Panc1 (cell line): ENCODE results near the gene WWTR1. TPM values are rescaled to one million over a fixed set of nuclear protein-coding genes. Genes with fewer than 3 reads are reported as not detected.

Source experiments
- ATAC-seq: fragments of 200-7000 bp; cut with Tn5 transposase; 2 replicates; pipeline ENCODE4 v1.9.1; 2020; ENCODE audit warnings: mild to moderate bottlenecking, moderate library complexity
- BruUV-seq: library from RNA; stranded (reverse); fragments of 400-500 nt; replicated peaks from 2 replicates; lab custom pipeline; 2021; lab: Mats Ljungman, UMichigan
- CTCF ChIA-PET: fragments of 300-600 bp; sonication (Branson Sonifier 250); formaldehyde crosslinking; loops from one replicate; lab custom pipeline; 2022; ENCODE audit warnings: antibody characterized with exemption; lab: Charles Lee
- POLR2A ChIA-PET: fragments of 300-600 bp; sonication (Branson Sonifier 250); formaldehyde crosslinking; loops from one replicate; lab custom pipeline; 2022; ENCODE audit warnings: antibody characterized with exemption; lab: Charles Lee
- DNase-seq: peaks from one replicate; pipeline ENCODE4 v3.0.0-alpha.2; 2010; ENCODE audit warnings: low read depth, low spot score
- H3K27ac ChIP-seq: 2 replicates; pipeline ENCODE4 v1.5.1; 2011; ENCODE audit warnings: mild to moderate bottlenecking, low read length, inconsistent platforms
- H3K27me3 ChIP-seq: fragments of 200-500 bp; sonication (Bioruptor generic); 2 replicates; pipeline ENCODE4 v1.6.0; 2014; ENCODE audit warnings: low read length, inconsistent platforms; ENCODE audit not compliant: control insufficient read depth, insufficient read depth
- H3K36me3 ChIP-seq: fragments of 200-500 bp; sonication (Bioruptor generic); 2 replicates; pipeline ENCODE4 v1.5.1; 2014; ENCODE audit warnings: inconsistent platforms, mild to moderate bottlenecking, low read length, moderate library complexity; ENCODE audit not compliant: control insufficient read depth, insufficient read depth
- H3K4me1 ChIP-seq: 2 replicates; pipeline ENCODE4 v1.5.1; 2011; ENCODE audit warnings: inconsistent platforms, mild to moderate bottlenecking, low read length, moderate library complexity; ENCODE audit not compliant: control insufficient read depth, insufficient read depth
- H3K4me3 ChIP-seq, 2 experiments: 2 replicates each; pipeline ENCODE4 v1.5.1; 2011 to 2012; ENCODE audit warnings: low read depth in 2 of 2, low read length in 2 of 2, mild to moderate bottlenecking in 2 of 2, inconsistent platforms in 1 of 2, moderate library complexity in 1 of 2
- H3K9me3 ChIP-seq: fragments of 200-500 bp; sonication (Bioruptor generic); 2 replicates; pipeline ENCODE4 v1.5.1; 2014; ENCODE audit warnings: low read depth, mild to moderate bottlenecking, inconsistent platforms, low read length, moderate library complexity; ENCODE audit not compliant: control insufficient read depth, insufficient read depth
- POLR2AphosphoS5 ChIP-seq: IDR thresholded peaks from 2 replicates; pipeline ENCODE4 v1.6.1; 2012; ENCODE audit warnings: mild to moderate bottlenecking, low read depth, low read length, moderate library complexity
- SIN3A ChIP-seq: IDR thresholded peaks from 2 replicates; pipeline ENCODE4 v1.6.1; 2012; ENCODE audit warnings: low read depth, mild to moderate bottlenecking, low read length, moderate library complexity, borderline replicate concordance; ENCODE audit not compliant: insufficient read depth
- TCF7L2 ChIP-seq: IDR thresholded peaks from 2 replicates; pipeline ENCODE4 v1.6.1; 2011; ENCODE audit warnings: mild to moderate bottlenecking, low read depth, low read length, inconsistent platforms
- in situ Hi-C: cut with HindIII; loops from 2 replicates; pipeline ENCODE4 v1.10.0; 2016; ENCODE audit warnings: low sequenced_read_pairs, low pct_unique_long_range_greater_than_20kb
- intact Hi-C: fragments of 100-400 bp; cut with micrococcal nuclease; formaldehyde crosslinking; loops from one replicate; pipeline ENCODE4 v1.10.0; 2022; ENCODE audit not compliant: unreplicated experiment
- total RNA-seq: library from RNA; stranded (reverse); gene quantifications from one replicate; pipeline ENCODE4 v1.2.1, GENCODE V29; 2021; ENCODE audit not compliant: unreplicated experiment
- TF ChIP-seq, protein P1 (sequence below), 2 experiments: IDR thresholded peaks; 2 replicates each; pipeline ENCODE4 v1.6.1; 2011 to 2012; ENCODE audit warnings: low read depth in 2 of 2, control low read depth in 1 of 2, low read length in 1 of 2, mild to moderate bottlenecking in 1 of 2, moderate library complexity in 1 of 2; ENCODE audit not compliant: insufficient read depth in 1 of 2
- TF ChIP-seq, protein P2 (sequence below): fragments of 450-650 bp; IDR thresholded peaks from 2 replicates; pipeline ENCODE4 v1.5.1; 2017; ENCODE audit warnings: mild to moderate bottlenecking

The WWTR1 gene
- total RNA-seq, 1 experiment from 2014 or later: 298 TPM

DNA sequence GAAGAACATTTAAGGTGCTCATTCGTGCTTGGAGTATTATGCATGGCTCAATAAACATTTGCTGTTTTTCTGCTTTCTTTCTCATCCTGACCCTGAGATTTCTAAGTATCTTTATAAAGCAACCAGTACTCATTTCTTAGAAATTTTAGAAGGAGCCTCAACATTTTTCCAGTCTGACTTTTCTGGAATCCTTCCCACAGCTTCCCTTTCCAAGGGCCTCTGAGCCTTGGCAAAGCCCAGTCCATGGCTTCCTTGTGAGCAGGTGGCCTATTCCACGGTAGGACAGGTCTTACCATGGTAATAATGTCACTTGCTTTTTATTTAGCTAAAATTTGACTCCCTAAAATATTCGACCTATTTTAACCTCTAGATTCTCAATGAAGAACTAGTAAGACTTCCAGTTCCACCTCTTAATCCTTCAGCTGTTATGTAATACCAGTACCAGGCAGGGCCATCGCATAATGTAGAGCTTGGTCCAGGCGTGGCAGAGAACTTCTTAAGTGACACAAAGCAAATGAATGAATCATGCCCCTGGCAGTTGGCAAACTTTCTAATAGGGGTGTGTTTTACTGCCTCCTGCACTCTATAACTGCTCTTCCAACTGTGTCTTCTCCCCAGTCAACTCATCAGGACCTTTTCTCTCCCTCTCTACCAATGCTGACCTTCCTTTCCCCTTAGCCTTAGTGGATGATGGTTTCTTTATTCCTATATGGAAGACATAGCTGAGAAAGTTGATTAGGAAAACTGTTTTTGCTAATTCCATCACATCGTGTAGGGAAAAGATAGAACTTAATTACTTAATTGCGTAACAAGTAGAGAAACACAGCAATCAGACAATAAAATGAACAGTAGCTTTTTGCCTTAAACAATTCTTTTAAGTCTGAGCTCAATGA lies 184.2 kb downstream of the WWTR1 start:
- POLR2A ChIA-PET: interaction anchor here (0.7 kb wide), 1 partner anchor 101 kb away, joined by 5 read pairs; no protein-coding TSS in a partner anchor
- ATAC-seq (peak; percentile 92), DNase-seq (peak; percentile 88)
- Histone ChIP-seq H3K27me3 (no peaks in the 10 kb centered on the region), H3K9me3 (no peaks in the 10 kb centered on the region), H3K4me1 (peaks cover 23% of the 10 kb centered on the region), H3K27ac (peak overlapping the region; percentile 68), H3K4me3 (no peak overlapping the region), H3K36me3 (no peaks in the 10 kb centered on the region)
- no peak for TF ChIP-seq TCF7L2
- TF ChIP-seq SIN3A: no peak
- TF ChIP-seq, protein P1, sequence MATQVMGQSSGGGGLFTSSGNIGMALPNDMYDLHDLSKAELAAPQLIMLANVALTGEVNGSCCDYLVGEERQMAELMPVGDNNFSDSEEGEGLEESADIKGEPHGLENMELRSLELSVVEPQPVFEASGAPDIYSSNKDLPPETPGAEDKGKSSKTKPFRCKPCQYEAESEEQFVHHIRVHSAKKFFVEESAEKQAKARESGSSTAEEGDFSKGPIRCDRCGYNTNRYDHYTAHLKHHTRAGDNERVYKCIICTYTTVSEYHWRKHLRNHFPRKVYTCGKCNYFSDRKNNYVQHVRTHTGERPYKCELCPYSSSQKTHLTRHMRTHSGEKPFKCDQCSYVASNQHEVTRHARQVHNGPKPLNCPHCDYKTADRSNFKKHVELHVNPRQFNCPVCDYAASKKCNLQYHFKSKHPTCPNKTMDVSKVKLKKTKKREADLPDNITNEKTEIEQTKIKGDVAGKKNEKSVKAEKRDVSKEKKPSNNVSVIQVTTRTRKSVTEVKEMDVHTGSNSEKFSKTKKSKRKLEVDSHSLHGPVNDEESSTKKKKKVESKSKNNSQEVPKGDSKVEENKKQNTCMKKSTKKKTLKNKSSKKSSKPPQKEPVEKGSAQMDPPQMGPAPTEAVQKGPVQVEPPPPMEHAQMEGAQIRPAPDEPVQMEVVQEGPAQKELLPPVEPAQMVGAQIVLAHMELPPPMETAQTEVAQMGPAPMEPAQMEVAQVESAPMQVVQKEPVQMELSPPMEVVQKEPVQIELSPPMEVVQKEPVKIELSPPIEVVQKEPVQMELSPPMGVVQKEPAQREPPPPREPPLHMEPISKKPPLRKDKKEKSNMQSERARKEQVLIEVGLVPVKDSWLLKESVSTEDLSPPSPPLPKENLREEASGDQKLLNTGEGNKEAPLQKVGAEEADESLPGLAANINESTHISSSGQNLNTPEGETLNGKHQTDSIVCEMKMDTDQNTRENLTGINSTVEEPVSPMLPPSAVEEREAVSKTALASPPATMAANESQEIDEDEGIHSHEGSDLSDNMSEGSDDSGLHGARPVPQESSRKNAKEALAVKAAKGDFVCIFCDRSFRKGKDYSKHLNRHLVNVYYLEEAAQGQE (IDR thresholded peaks at IDR 0.05; ENCODE audit: insufficient read depth in 1 of 2, low read depth in 2 of 2, low read length in 1 of 2): no peak
- TF ChIP-seq, protein P2, sequence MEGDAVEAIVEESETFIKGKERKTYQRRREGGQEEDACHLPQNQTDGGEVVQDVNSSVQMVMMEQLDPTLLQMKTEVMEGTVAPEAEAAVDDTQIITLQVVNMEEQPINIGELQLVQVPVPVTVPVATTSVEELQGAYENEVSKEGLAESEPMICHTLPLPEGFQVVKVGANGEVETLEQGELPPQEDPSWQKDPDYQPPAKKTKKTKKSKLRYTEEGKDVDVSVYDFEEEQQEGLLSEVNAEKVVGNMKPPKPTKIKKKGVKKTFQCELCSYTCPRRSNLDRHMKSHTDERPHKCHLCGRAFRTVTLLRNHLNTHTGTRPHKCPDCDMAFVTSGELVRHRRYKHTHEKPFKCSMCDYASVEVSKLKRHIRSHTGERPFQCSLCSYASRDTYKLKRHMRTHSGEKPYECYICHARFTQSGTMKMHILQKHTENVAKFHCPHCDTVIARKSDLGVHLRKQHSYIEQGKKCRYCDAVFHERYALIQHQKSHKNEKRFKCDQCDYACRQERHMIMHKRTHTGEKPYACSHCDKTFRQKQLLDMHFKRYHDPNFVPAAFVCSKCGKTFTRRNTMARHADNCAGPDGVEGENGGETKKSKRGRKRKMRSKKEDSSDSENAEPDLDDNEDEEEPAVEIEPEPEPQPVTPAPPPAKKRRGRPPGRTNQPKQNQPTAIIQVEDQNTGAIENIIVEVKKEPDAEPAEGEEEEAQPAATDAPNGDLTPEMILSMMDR: no peak
- no peak; the same call in 1 of the 2 replicates for TF ChIP-seq POLR2AphosphoS5
- intact Hi-C loops: no loop called here
- CTCF ChIA-PET: interaction anchor here (0.5 kb wide), 1 partner anchor 518 kb away, joined by 3 read pairs; no protein-coding TSS in a partner anchor
- in situ Hi-C loops: no loop called here
- no TSS peak for BruUV-seq

DNA sequence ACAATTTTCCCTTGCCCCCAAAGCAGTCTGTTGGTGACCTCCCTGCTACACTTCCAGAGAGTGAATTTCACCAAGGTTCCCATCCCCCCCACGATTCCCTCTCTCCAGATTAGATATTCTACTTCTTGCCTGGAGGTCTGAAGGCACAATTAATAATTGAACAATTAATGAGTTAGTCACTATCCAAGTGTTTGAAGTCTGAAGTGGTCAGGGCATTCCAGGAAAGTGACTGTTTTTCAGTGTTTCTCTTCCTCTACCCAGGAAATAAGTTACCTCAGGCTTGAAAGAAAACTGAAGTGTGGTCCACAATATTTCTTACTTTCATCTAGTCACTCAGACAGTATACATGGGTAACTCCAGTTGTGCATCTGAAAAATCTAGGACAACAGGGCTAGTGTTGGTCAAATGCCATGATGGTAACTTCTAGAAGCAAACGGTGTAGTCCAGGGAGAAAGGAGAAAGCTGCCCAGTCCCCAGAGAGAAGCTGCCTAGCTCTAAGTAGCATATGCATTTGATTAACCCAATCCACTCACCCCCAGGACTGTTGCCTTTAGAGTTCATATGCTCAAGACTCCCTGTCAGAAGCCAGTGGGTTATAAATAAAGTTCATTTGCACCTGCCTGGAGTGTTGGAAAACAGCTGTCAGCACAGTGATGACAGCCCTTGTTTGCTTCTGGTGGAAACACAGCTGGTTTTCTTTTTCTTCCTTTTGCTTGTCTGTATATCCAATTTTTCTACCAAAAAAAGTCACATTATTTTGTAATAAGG lies 185.6 kb downstream of the WWTR1 start:
- no peaks in the 10 kb centered on the region for H3K36me3 ChIP-seq
- DNase-seq (no peak), ATAC-seq (no peak)
- BruUV-seq: no TSS peak
- H3K27me3 ChIP-seq: no peaks in the 10 kb centered on the region
- ChIA-PET POLR2A (interaction anchor here (0.7 to 1.1 kb wide), 2 partner anchors 96 to 100 kb away, joined by 3 to 5 read pairs; no protein-coding TSS in a partner anchor), CTCF (no interaction called here)
- peaks cover 25% of the 10 kb centered on the region for H3K4me1 ChIP-seq
- H3K4me3 ChIP-seq: no peak overlapping the region
- no peak for TF ChIP-seq POLR2AphosphoS5
- TF ChIP-seq, protein P2: no peak
- no peak for TF ChIP-seq SIN3A
- no peak for TF ChIP-seq TCF7L2
- TF ChIP-seq, protein P1 (IDR thresholded peaks at IDR 0.05; ENCODE audit: insufficient read depth in 1 of 2, low read depth in 2 of 2, low read length in 1 of 2): no peak
- intact Hi-C loops: no loop called here
- peak overlapping the region; percentile 68; the same call in 1 of the 2 replicates for H3K27ac ChIP-seq
- in situ Hi-C loops: no loop called here
- H3K9me3 ChIP-seq: no peaks in the 10 kb centered on the region
